H9 (cell line): ENCODE data around the gene CCNB1IP1. TPM values are rescaled to one million over a fixed set of nuclear protein-coding genes. Genes with fewer than 3 reads are reported as not detected.
A peak's percentile ranks its signal among the peaks of the same experiment; 100 is the strongest.

ENCODE experiments used
- DNase-seq: peaks from one replicate; pipeline ENCODE4 v3.0.0-alpha.2; 2017
- H2AFZ ChIP-seq: one replicate; pipeline ENCODE4 v1.6.1; 2013; ENCODE audit warnings: mild to moderate bottlenecking, low read length, control low read depth, moderate library complexity
- H2AK5ac ChIP-seq: 2 replicates; pipeline ENCODE4 v1.6.1; 2013; ENCODE audit warnings: low read length, control low read depth, mixed read lengths; ENCODE audit not compliant: insufficient read length
- H2BK120ac ChIP-seq: one replicate; pipeline ENCODE4 v1.6.1; 2013; ENCODE audit warnings: low read depth, mild to moderate bottlenecking, low read length, control low read depth, inconsistent platforms; ENCODE audit not compliant: poor library complexity, severe bottlenecking
- H2BK12ac ChIP-seq: 2 replicates; pipeline ENCODE4 v1.6.1; 2013; ENCODE audit warnings: low read length, control low read depth, mixed read lengths, low read depth; ENCODE audit not compliant: insufficient read length
- H2BK15ac ChIP-seq: 2 replicates; pipeline ENCODE4 v1.6.1; 2013; ENCODE audit warnings: low read depth, low read length, control low read depth
- H2BK20ac ChIP-seq: one replicate; pipeline ENCODE4 v1.6.1; 2013; ENCODE audit warnings: low read depth, mild to moderate bottlenecking, low read length, control low read depth, inconsistent platforms; ENCODE audit not compliant: poor library complexity, severe bottlenecking
- H2BK5ac ChIP-seq: 2 replicates; pipeline ENCODE4 v1.6.1; 2013; ENCODE audit warnings: low read length, control low read depth, mixed read lengths; ENCODE audit not compliant: insufficient read length
- H3K14ac ChIP-seq: 2 replicates; pipeline ENCODE4 v1.6.1; 2013; ENCODE audit warnings: low read length, control low read depth; ENCODE audit not compliant: insufficient read depth
- H3K18ac ChIP-seq: 2 replicates; pipeline ENCODE4 v1.6.1; 2013; ENCODE audit warnings: low read depth, mild to moderate bottlenecking, mixed read lengths, low read length, control low read depth; ENCODE audit not compliant: insufficient read length
- H3K23ac ChIP-seq: 2 replicates; pipeline ENCODE4 v1.6.1; 2013; ENCODE audit warnings: low read length, control low read depth, mixed read lengths, low read depth; ENCODE audit not compliant: insufficient read length
- H3K23me2 ChIP-seq: 2 replicates; pipeline ENCODE4 v1.6.1; 2013; ENCODE audit warnings: low read depth, mild to moderate bottlenecking, mixed read lengths, low read length, control low read depth; ENCODE audit not compliant: insufficient read length, poor library complexity, severe bottlenecking
- H3K27ac ChIP-seq: 2 replicates; pipeline ENCODE4 v1.5.1; 2013; ENCODE audit warnings: low read length, control low read depth, mixed read lengths, low read depth; ENCODE audit not compliant: insufficient read length
- H3K27me3 ChIP-seq: 2 replicates; pipeline ENCODE4 v1.6.1; 2013; ENCODE audit warnings: low read length, control low read depth, inconsistent platforms; ENCODE audit not compliant: insufficient read depth
- H3K4ac ChIP-seq: 2 replicates; pipeline ENCODE4 v1.6.1; 2013; ENCODE audit warnings: low read depth, mild to moderate bottlenecking, control low read depth, inconsistent platforms, low read length, moderate library complexity
- H3K4me1 ChIP-seq: 2 replicates; pipeline ENCODE4 v1.6.1; 2013; ENCODE audit warnings: low read length, control low read depth, inconsistent platforms; ENCODE audit not compliant: insufficient read depth
- H3K4me2 ChIP-seq: 2 replicates; pipeline ENCODE4 v1.6.1; 2013; ENCODE audit warnings: low read length, control low read depth, mixed read lengths; ENCODE audit not compliant: insufficient read length, insufficient read depth
- H3K56ac ChIP-seq: 2 replicates; pipeline ENCODE4 v1.6.1; 2013; ENCODE audit warnings: low read depth, mild to moderate bottlenecking, mixed read lengths, low read length, control low read depth; ENCODE audit not compliant: insufficient read length
- H3K79me1 ChIP-seq: 2 replicates; pipeline ENCODE4 v1.6.1; 2013; ENCODE audit warnings: low read depth, mild to moderate bottlenecking, moderate library complexity, low read length, control low read depth, inconsistent platforms; ENCODE audit not compliant: insufficient read depth, poor library complexity, severe bottlenecking
- H3K79me2 ChIP-seq: 2 replicates; pipeline ENCODE4 v1.6.1; 2013; ENCODE audit warnings: low read length, control low read depth, inconsistent platforms; ENCODE audit not compliant: insufficient read depth
- H3K9ac ChIP-seq: 2 replicates; pipeline ENCODE4 v1.6.1; 2013; ENCODE audit warnings: low read length, control low read depth, mixed read lengths; ENCODE audit not compliant: insufficient read length; ENCODE audit errors: extremely low read depth
- H3K9me3 ChIP-seq: one replicate; pipeline ENCODE4 v1.6.1; 2013; ENCODE audit warnings: low read depth, low read length, inconsistent platforms; ENCODE audit not compliant: control insufficient read depth
- H3T11ph ChIP-seq: one replicate; pipeline ENCODE4 v1.6.1; 2013; ENCODE audit warnings: mild to moderate bottlenecking, low read length, control low read depth, inconsistent platforms
- H4K20me1 ChIP-seq: one replicate; pipeline ENCODE4 v1.6.1; 2013; ENCODE audit not compliant: control insufficient read depth, insufficient read length, insufficient read depth
- H4K5ac ChIP-seq: 2 replicates; pipeline ENCODE4 v1.6.1; 2013; ENCODE audit warnings: low read depth, mild to moderate bottlenecking, mixed read lengths, low read length, control low read depth; ENCODE audit not compliant: insufficient read length
- H4K8ac ChIP-seq: replicated peaks from 2 replicates; pipeline ENCODE4 v1.6.1; 2013; ENCODE audit warnings: low read length, control low read depth, mixed read lengths, low read depth; ENCODE audit not compliant: insufficient read length
- H4K91ac ChIP-seq: 2 replicates; pipeline ENCODE4 v1.6.1; 2013; ENCODE audit warnings: low read depth, mild to moderate bottlenecking, moderate library complexity, mixed read lengths, low read length, control low read depth; ENCODE audit not compliant: insufficient read length
- H3K27ac Mint-ChIP-seq, 3 experiments: 2 replicates in 2 of 3; 3 replicates in 1 of 3; pipeline ENCODE4 v1.8.0; 2020 to 2021; ENCODE audit warnings: mixed read lengths in 3 of 3, mild to moderate bottlenecking in 1 of 3, moderate library complexity in 1 of 3
- H3K27me3 Mint-ChIP-seq: 2 replicates; pipeline ENCODE4 v1.8.0; 2021; ENCODE audit warnings: low read depth, mild to moderate bottlenecking, moderate library complexity, mixed read lengths
- H3K36me3 Mint-ChIP-seq, 3 experiments: 2 replicates in 2 of 3; 3 replicates in 1 of 3; pipeline ENCODE4 v1.8.0; 2020 to 2021; ENCODE audit warnings: low read depth in 3 of 3, mixed read lengths in 3 of 3; ENCODE audit not compliant: insufficient read depth in 1 of 3
- H3K4me1 Mint-ChIP-seq, 2 experiments: 2 replicates each; pipeline ENCODE4 v1.8.0; 2020; ENCODE audit warnings: mixed read lengths in 2 of 2
- H3K4me3 Mint-ChIP-seq, 2 experiments: 2 replicates in 1 of 2; 3 replicates in 1 of 2; pipeline ENCODE4 v1.8.0; 2020 to 2021; ENCODE audit warnings: mild to moderate bottlenecking in 2 of 2, mixed read lengths in 2 of 2, moderate library complexity in 1 of 2
- H3K9me3 Mint-ChIP-seq, 2 experiments: 2 replicates in 1 of 2; 3 replicates in 1 of 2; pipeline ENCODE4 v1.8.0; 2020; ENCODE audit warnings: mild to moderate bottlenecking in 2 of 2, mixed read lengths in 2 of 2, moderate library complexity in 1 of 2
- CTCF ChIP-seq: fragments of 200-600 bp; sonication (generic); conservative IDR thresholded peaks from 3 replicates; pipeline ENCODE4 v1.8.0; 2021; ENCODE audit warnings: antibody characterized with exemption, mild to moderate bottlenecking
- WGBS: extraction: QIAGEN DNeasy Blood & Tissue Kit; methylation state at CpG from one replicate; pipeline ENCODE4 v1.1.7; 2013; ENCODE audit warnings: missing lambda C conversion rate, low lambda C conversion rate, mixed read lengths; ENCODE audit not compliant: insufficient read length; ENCODE audit errors: extremely low coverage; 5-methylcytosine and 5-hydroxymethylcytosine counted together
- total RNA-seq: library from RNA; stranded (reverse); gene quantifications from 2 replicates; pipeline ENCODE4 v1.2.1, GENCODE V29; 2021

CCNB1IP1 gene
- total RNA-seq, 1 experiment from 2014 or later = 165 TPM

DNA sequence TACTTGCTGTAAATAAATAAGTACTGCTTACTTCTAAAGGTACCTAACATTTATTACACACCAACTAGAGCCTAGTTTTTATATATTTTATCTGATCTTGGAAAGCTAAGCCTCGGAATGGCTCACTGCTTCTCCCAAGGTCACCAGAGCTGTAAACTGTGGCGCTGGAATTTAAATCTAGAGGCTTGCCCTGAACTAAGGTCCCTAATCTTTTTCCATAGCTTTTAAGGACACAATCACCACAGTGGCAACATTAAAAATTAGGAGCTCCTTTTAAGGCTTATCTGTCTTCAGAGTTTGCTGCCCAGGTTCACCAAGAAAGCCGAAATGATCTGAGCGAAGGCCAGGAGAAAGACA is 670 bp downstream of the CCNB1IP1 start:
- Histone ChIP-seq H2AFZ (no peak overlapping the region), H3K18ac (peak overlapping the region; percentile 87), H2AK5ac (no peak overlapping the region), H2BK12ac (no peak overlapping the region), H4K5ac (peak overlapping the region; percentile 13), H3K27ac (peak overlapping the region; percentile 10), H3K56ac (peak overlapping the region; percentile 19), H3K4me1 (peaks cover 6% of the 10 kb centered on the region), H3K4me2 (peak overlapping the region; percentile 44), H3K27me3 (no peaks in the 10 kb centered on the region), H3K79me2 (peaks cover 38% of the 10 kb centered on the region), H2BK20ac (no peak overlapping the region), H4K91ac (peak overlapping the region; percentile 36), H3K14ac (peak overlapping the region; percentile 84; the same call in 1 of the 2 replicates), H3K23ac (no peak overlapping the region), H2BK15ac (no peak overlapping the region), H3K9ac (peak overlapping the region; percentile 97), H4K8ac (no peak overlapping the region), H2BK120ac (peak overlapping the region; percentile 81), H3K79me1 (no peaks in the 10 kb centered on the region), H3K23me2 (peaks cover 6% of the 10 kb centered on the region), H2BK5ac (peak overlapping the region; percentile 2), H4K20me1 (no peaks in the 10 kb centered on the region), H3K4ac (peak overlapping the region; percentile 6; the same call in 1 of the 2 replicates), H3K9me3 (no peaks in the 10 kb centered on the region), H3T11ph (peak overlapping the region; percentile 73)
- Mint-ChIP-seq H3K27me3 (no peaks in the 10 kb centered on the region), H3K4me3 (peak overlapping the region; percentile 95 to 99), H3K36me3 (peaks cover 16 to 45% (median 34%) of the 10 kb centered on the region in 3 experiments; a peak in 6 of 7 replicates), H3K27ac (peak overlapping the region; percentile 99 to 100 (median 99)), H3K4me1 (peaks cover 35% of the 10 kb centered on the region in 2 experiments), H3K9me3 (peaks cover 0 to 3% of the 10 kb centered on the region in 2 experiments; a peak in 1 of 5 replicates)
- TF ChIP-seq CTCF = no peak
- no CpG with 5 or more reads among the region's 4 CpGs for WGBS
- DNase-seq = no peak
